ENCODE results near the gene ERCC2.

ERCC2 gene

GRCh38 chr19:45382426-45382825 lies 12.1 kb upstream of the ERCC2 start:
- H3K9me3 ChIP-seq, result no peaks in the 10 kb centered on the region
- H3K4me3 ChIP-seq, result no peak overlapping the region
- H3K4me1 ChIP-seq, result peaks cover 3% of the 10 kb centered on the region
- no peak for DNase-seq (ENCODE audit: low spot score in 2 of 2)
- H3K27me3 ChIP-seq (ENCODE audit: low read depth), result no peaks in the 10 kb centered on the region
- in situ Hi-C loops (cut with MboI; ENCODE audit: low sequenced_read_pairs), result no loop called here
- no peaks in the 10 kb centered on the region for H3K36me3 ChIP-seq (replicated peaks)

DNA sequence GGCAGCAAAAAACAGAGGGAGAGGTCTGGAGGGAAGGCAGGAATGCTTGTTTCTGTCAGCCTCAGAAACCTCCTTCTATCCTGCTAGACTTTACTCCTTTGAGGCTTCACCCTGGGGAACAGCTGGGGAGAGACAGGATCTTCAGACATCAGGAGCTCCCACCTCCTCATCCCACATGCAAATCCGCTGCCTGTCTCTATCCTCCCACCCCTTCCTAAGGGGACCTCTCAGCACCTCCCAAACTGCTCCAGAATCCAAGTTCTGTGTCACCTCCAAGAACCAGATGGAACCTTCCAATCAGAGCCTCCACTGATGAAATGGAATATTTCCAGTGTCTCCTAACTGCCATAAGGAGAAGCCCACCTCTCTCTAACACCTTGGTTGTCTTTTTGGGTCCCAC lies 9.7 kb upstream of the ERCC2 start:
- no peak for DNase-seq (ENCODE audit: low spot score in 2 of 2)
- no peaks in the 10 kb centered on the region for H3K9me3 ChIP-seq
- in situ Hi-C loops (cut with MboI; ENCODE audit: low sequenced_read_pairs), result no loop called here
- H3K4me1 ChIP-seq, result peaks cover 11% of the 10 kb centered on the region
- H3K4me3 ChIP-seq, result no peak overlapping the region
- no peaks in the 10 kb centered on the region for H3K36me3 ChIP-seq (replicated peaks)
- H3K27me3 ChIP-seq (ENCODE audit: low read depth), result no peaks in the 10 kb centered on the region

- Histone ChIP-seq H3K36me3 (replicated peaks) (no peaks in the 10 kb centered on the region), H3K4me3 (no peak overlapping the region), H3K4me1 (peaks cover 19% of the 10 kb centered on the region), H3K27me3 (ENCODE audit: low read depth) (no peaks in the 10 kb centered on the region), H3K9me3 (no peaks in the 10 kb centered on the region)
- peak; percentile 74 to 78 for DNase-seq (ENCODE audit: low spot score in 2 of 2)
- in situ Hi-C loops (cut with MboI; ENCODE audit: low sequenced_read_pairs), result no loop called here
These were observed 5.8 kb upstream of the ERCC2 start for GRCh38 chr19:45376045-45376724.

- no peaks in the 10 kb centered on the region for H3K9me3 ChIP-seq
- peak in 1 of 2 experiments; percentile 58 for DNase-seq (ENCODE audit: low spot score in 2 of 2)
- in situ Hi-C loops (cut with MboI; ENCODE audit: low sequenced_read_pairs), result no loop called here
- H3K4me3 ChIP-seq, result peak overlapping the region; percentile 90
- H3K27me3 ChIP-seq (ENCODE audit: low read depth), result no peaks in the 10 kb centered on the region
- peaks cover 46% of the 10 kb centered on the region for H3K36me3 ChIP-seq (replicated peaks)
- peaks cover 11% of the 10 kb centered on the region for H3K4me1 ChIP-seq
These were observed 1.5 kb downstream of the ERCC2 start for GRCh38 chr19:45368737-45369340.

GRCh38 chr19:45368127-45368526 lies 2.2 kb downstream of the ERCC2 start:
- no peaks in the 10 kb centered on the region for H3K9me3 ChIP-seq
- DNase-seq (ENCODE audit: low spot score in 2 of 2), result no peak
- H3K36me3 ChIP-seq (replicated peaks), result peaks cover 53% of the 10 kb centered on the region
- no peak overlapping the region for H3K4me3 ChIP-seq
- H3K4me1 ChIP-seq, result peaks cover 11% of the 10 kb centered on the region
- in situ Hi-C loops (cut with MboI; ENCODE audit: low sequenced_read_pairs), result no loop called here
- no peaks in the 10 kb centered on the region for H3K27me3 ChIP-seq (ENCODE audit: low read depth)

DNA sequence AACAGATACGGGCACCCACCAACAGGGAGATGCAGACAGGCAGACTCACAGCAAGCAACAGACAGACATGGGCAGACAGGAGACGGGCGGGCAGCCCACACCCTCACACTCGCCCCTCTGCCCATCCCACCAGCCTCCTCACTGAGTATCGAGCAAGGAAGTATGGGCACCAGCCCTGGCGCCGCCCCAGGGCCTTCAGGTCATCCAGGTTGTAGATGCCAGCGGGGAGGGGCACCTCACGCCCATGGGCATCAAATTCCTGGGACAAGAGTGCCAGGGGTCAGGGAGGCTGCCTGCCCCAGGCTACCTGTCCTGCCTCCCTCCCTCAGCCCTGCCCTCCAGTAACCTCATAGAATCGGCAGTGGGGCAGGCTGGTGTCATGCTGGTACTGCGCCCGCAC lies 5.7 kb downstream of the ERCC2 start:
- Histone ChIP-seq H3K27me3 (ENCODE audit: low read depth) (no peaks in the 10 kb centered on the region), H3K9me3 (no peaks in the 10 kb centered on the region), H3K4me1 (peaks cover 5% of the 10 kb centered on the region), H3K36me3 (replicated peaks) (peaks cover 77% of the 10 kb centered on the region), H3K4me3 (no peak overlapping the region)
- DNase-seq (ENCODE audit: low spot score in 2 of 2), result no peak
- in situ Hi-C loops (cut with MboI; ENCODE audit: low sequenced_read_pairs), result no loop called here

GRCh38 chr19:45363861-45364459 lies 6.4 kb downstream of the ERCC2 start:
- Histone ChIP-seq H3K27me3 (ENCODE audit: low read depth) (no peaks in the 10 kb centered on the region), H3K4me1 (peaks cover under 1% of the 10 kb centered on the region), H3K4me3 (no peak overlapping the region), H3K36me3 (replicated peaks) (peaks cover 77% of the 10 kb centered on the region), H3K9me3 (no peaks in the 10 kb centered on the region)
- in situ Hi-C loops (cut with MboI; ENCODE audit: low sequenced_read_pairs), result no loop called here
- no peak for DNase-seq (ENCODE audit: low spot score in 2 of 2)

GRCh38 chr19:45362291-45362690 lies 8.1 kb downstream of the ERCC2 start:
- Histone ChIP-seq H3K36me3 (replicated peaks) (peaks cover 74% of the 10 kb centered on the region), H3K27me3 (ENCODE audit: low read depth) (no peaks in the 10 kb centered on the region), H3K9me3 (no peaks in the 10 kb centered on the region), H3K4me3 (no peak overlapping the region), H3K4me1 (no peaks in the 10 kb centered on the region)
- in situ Hi-C loops (cut with MboI; ENCODE audit: low sequenced_read_pairs), result no loop called here
- DNase-seq (ENCODE audit: low spot score in 2 of 2), result no peak

GRCh38 chr19:45361608-45362007 lies 8.8 kb downstream of the ERCC2 start:
- Histone ChIP-seq H3K4me1 (no peaks in the 10 kb centered on the region), H3K4me3 (no peak overlapping the region), H3K27me3 (ENCODE audit: low read depth) (no peaks in the 10 kb centered on the region), H3K36me3 (replicated peaks) (peaks cover 76% of the 10 kb centered on the region), H3K9me3 (no peaks in the 10 kb centered on the region)
- in situ Hi-C loops (cut with MboI; ENCODE audit: low sequenced_read_pairs), result no loop called here
- no peak for DNase-seq (ENCODE audit: low spot score in 2 of 2)

GRCh38 chr19:45358213-45358792 lies 12.1 kb downstream of the ERCC2 start:
- Histone ChIP-seq H3K36me3 (replicated peaks) (peaks cover 76% of the 10 kb centered on the region), H3K4me1 (no peaks in the 10 kb centered on the region), H3K4me3 (no peak overlapping the region), H3K9me3 (no peaks in the 10 kb centered on the region), H3K27me3 (ENCODE audit: low read depth) (no peaks in the 10 kb centered on the region)
- in situ Hi-C loops (cut with MboI; ENCODE audit: low sequenced_read_pairs), result no loop called here
- DNase-seq (ENCODE audit: low spot score in 2 of 2), result no peak

DNA sequence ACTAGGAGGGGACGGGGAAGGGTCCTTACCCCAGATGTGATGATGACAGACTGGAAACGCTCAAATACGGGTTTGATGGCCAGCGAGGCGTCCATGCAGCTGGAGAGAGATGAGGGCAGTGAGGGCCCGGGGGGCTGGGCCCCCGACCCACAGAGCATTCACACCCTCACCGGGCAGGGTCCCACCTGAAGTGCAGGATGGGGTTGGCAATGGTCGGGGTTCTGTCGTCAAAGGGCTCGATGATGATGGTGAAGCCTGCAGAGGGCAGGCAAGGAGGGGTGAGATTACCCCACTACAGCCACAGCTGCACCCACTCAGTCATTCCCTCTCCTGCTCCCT lies 13.0 kb downstream of the ERCC2 start:
- DNase-seq (ENCODE audit: low spot score in 2 of 2), result no peak
- H3K4me3 ChIP-seq, result no peak overlapping the region
- no peaks in the 10 kb centered on the region for H3K9me3 ChIP-seq
- in situ Hi-C loops (cut with MboI; ENCODE audit: low sequenced_read_pairs), result no loop called here
- H3K36me3 ChIP-seq (replicated peaks), result peaks cover 76% of the 10 kb centered on the region
- no peaks in the 10 kb centered on the region for H3K27me3 ChIP-seq (ENCODE audit: low read depth)
- no peaks in the 10 kb centered on the region for H3K4me1 ChIP-seq

- Histone ChIP-seq H3K4me1 (no peaks in the 10 kb centered on the region), H3K27me3 (ENCODE audit: low read depth) (no peaks in the 10 kb centered on the region), H3K9me3 (no peaks in the 10 kb centered on the region), H3K4me3 (no peak overlapping the region), H3K36me3 (replicated peaks) (peaks cover 77% of the 10 kb centered on the region)
- DNase-seq (ENCODE audit: low spot score in 2 of 2), result no peak
- in situ Hi-C loops (cut with MboI; ENCODE audit: low sequenced_read_pairs), result no loop called here
These were observed 13.5 kb downstream of the ERCC2 start for GRCh38 chr19:45356760-45357444.

DNA sequence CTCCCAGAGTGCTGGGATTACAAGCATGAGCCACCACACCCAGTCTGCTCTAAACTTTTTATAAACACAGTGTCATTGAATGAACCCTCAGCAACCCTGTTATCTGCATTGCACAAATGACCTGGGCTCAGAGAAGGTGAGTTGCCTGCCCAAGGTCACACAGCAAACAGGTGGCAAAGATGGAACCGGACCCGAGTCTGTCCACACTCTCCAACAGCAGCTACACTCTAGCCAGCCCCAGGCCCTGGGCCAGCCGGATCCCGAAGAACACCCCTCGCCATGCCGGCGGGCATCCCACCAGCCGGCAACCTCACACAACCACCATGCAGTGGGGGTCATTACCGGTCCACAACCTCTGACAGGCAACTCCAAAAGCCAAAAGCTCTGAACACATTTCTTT lies 14.5 kb downstream of the ERCC2 start:
- Histone ChIP-seq H3K27me3 (ENCODE audit: low read depth) (no peaks in the 10 kb centered on the region), H3K4me3 (no peak overlapping the region), H3K36me3 (replicated peaks) (peaks cover 77% of the 10 kb centered on the region), H3K9me3 (no peaks in the 10 kb centered on the region), H3K4me1 (no peaks in the 10 kb centered on the region)
- in situ Hi-C loops (cut with MboI; ENCODE audit: low sequenced_read_pairs), result no loop called here
- no peak for DNase-seq (ENCODE audit: low spot score in 2 of 2)

DNA sequence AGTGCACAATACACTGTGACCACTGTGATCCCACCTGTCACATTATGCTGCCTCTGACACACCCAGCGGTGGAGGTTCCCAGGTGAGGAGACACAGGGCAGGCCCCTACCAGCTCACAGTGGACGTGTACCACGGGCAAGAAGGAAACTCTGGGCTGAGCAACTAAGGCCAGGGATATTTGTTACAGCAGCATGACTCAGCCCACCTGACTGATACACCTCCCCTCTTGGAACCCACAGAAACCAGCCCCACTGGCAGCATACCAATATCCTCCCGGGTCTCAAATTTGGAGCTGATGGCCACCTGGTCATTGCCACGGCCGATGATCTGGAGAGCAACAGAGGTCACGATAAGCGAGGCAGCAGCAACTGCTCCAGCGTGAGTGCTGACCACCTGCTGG lies 15.0 kb downstream of the ERCC2 start:
- Histone ChIP-seq H3K27me3 (ENCODE audit: low read depth) (no peaks in the 10 kb centered on the region), H3K4me3 (no peak overlapping the region), H3K9me3 (no peaks in the 10 kb centered on the region), H3K4me1 (no peaks in the 10 kb centered on the region), H3K36me3 (replicated peaks) (peaks cover 78% of the 10 kb centered on the region)
- in situ Hi-C loops (cut with MboI; ENCODE audit: low sequenced_read_pairs), result no loop called here
- no peak for DNase-seq (ENCODE audit: low spot score in 2 of 2)
